GM19025 (cell line): ENCODE data around the gene NRBF2.
"Not testable (repeated sequence)": the region's sequence is repeated elsewhere in the genome, so short reads cannot be mapped to it uniquely, and the experiment has no call there.

Experiments
- ATAC-seq: cut with Tn5 transposase; IDR thresholded peaks from one replicate; pipeline ENCODE4 v1.9.1; 2021; ENCODE audit warnings: mild to moderate bottlenecking, low read depth, moderate library complexity; ENCODE audit not compliant: unreplicated experiment

NRBF2 gene

DNA sequence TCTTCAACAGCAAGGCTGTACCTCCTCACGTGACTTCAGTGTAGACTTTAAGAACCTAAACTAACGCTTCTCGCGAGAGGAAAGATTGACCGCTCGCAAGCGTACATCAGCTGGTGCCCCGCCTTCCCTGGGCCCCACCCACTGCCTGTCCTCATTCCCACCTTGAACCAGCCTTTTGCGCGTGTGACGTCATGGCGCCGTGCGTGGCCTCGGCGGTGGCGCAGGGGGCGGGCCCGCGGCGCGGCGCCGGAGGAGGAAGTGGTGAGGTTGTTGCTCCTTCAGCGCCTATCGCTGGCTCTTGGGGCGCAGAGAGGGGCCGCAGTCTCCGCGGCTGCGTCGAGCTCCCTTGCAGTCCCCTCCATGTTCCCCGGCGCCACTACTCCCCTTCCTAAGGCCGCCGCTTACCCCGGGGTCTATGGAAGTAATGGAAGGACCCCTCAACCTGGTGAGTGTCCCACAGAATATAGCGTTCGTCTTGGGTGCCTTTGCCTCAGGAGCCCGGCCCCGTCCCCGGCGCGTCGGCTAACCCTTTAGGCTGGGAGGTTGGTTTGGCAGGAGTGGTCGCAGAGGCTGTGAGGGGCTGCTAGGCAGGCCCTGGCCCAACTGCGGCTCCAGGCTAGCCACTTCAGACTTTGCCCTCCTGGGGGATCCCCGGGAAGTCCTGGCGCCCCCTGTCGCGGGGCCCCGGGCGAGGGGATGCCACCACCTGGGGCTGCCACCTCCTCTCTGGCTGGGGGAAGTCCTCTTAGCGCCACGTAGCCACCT lies at the start of gene NRBF2:
NRBF2 (plus strand) TSS at position 273 of the 765 bp plus-strand sequence; CDS start at position 416, 143 bp downstream.
- ATAC-seq, result peak; percentile 95

DNA sequence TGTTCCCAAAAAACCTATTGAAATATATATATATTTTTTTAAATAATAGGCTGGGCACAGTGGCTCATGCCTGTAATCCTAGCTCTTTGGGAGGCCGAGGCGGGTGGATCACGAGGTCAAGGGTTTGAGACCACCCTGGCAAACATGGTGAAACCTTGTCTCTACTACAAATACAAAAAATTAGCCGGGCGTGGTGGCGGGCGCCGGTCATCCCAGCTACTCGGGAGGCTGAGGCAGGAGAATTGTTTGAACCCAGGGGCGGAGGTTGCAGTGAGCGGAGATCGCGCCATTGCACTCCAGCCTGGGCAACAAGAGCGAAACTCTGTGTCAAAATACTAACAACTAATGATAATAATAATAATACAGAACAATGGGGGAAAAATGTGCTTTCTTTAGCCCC lies 49.7 kb upstream of the NRBF2 start:
- not testable (repeated sequence) for ATAC-seq

DNA sequence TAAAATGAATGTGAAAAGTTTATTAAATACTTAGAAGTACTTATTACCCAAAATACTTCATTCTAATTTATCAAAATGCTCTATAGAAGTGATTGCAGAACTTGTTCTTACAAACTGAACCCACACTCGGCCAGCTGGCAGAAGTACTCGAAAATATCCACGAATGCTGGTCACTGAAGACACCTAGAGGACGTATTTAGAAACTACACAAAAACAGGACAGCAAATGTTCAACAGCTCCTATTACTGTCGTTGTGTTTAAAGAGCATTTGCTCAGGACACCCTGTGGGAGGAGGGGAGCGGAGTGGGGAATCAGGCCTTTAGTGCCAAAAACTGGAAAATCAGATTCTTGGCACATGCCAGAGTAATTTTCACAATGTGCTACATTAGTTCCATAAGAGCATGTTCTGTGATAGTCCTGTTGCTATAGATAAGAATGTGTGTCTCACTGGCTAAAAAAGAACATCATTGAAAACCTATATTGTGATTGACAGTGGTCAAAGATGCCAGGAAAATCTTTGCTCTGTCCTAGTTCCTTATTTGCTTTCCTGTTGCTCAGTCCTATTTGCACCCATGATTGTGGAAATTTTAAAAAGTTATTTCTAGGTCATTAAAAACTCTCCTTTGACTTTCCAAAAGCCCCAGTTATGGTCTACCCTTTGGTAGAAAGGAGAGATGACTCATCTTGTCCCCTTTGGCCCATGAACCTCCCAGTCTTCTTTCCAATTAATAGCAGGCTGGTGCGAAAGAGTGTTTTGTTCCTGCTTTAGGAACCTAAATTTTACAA lies 49.0 kb upstream of the NRBF2 start:
- ATAC-seq, result peak; percentile 75

DNA sequence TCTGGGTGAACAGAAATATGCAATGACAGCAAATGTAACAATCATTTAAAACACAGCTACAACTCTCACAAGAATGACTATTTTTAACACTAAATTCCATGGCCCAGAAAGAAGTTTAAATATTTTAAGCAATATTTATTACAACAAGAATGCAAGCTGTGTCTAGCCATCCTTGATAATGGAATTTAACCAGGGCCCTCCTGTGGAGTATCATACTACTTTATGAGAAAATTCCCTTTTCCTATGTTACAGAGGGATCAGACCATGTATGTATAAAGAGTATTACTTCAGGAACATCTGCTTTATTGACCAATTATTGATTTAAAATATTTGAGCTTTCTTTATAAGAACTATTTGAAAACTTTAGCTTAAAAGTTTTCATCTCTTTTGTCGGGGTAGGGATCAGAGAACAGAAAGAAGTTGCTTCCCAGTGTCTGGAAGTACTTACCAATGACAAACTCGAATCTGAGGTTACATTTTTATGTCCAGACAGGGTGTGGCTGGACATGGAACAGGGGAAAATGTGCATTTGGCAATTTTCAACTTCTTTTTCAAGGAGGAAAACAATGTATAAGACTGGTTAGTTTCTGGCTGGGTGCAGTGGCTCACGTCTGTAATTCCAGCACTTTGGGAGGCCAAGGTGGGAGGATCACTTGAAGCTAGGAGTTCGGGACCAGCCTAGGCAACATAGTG lies 48.3 kb upstream of the NRBF2 start:
- ATAC-seq, result no peak

DNA sequence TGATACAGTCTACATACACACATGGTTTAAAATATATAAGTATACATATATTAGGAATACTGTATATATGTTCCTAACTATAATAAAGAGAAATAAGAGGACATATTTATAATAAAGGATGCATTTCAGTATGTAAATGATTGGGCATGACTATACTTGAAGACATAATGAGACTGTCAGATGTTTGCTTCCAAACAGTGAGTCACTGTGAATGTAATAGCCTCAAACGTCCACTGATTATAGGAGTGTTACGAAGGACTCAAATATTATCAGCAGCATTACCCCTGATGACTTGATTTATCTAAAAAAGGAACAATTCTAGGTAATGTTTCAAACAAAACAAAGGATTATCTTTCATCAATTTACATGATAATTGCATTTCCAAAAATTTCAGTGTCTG lies 39.9 kb upstream of the NRBF2 start:
- ATAC-seq, result no peak

DNA sequence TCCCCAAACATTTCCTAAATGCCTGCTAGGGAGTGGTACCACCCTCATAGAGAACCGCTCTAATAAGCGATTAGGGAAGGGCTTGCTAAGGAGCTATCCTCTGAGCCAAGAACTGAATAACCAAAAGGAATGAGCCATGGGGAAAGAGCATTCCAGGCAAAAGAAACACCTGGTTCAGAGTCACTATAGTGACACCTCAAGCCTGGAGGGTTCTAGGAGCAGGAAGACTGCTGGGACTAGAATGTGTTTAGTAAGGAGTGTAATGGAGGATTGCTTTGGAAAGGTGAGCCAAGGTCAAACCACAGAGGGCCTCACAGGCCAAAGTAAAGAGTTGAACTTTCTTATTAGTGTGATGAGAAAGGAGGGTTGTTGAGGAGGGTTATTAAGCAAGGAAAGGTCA lies 38.7 kb upstream of the NRBF2 start:
- ATAC-seq, result no peak

DNA sequence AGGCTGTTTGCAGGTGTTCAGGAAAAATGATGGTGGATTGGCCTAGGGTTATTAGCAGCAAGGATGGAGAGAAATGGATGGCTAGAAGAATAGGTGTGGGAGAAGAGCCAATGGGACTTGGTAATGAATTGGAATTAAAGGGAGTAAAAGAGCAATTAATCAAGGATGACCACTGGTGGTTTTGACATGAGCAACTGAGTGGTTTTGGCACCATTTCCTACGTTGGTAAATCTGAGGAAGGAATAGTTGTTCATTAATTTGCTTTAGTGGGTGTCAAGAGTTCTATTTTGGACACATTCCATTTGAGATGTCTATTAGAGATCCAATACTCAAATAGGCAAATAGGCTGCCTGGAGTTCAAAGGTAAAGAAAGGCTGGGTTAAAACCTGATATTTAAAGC lies 38.2 kb upstream of the NRBF2 start:
- no peak for ATAC-seq

DNA sequence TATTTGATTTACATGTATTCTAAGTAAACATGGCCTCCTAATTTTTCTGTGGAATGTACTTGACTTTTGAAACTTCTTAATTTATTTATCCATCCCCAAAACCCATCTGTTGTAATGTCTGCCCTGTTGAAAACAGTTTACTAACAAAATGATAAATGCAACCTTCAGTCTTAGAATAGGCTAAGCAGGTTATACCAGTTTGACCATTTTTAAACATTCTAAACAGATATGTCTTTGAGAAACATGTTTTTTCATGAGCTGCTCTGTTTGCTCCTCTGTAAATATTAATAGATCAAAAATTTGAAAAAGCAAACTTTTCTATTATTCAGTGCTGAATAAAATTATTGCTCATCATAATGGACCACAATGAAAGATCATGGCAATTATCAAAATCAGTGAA lies 33.4 kb upstream of the NRBF2 start:
- ATAC-seq, result no peak

DNA sequence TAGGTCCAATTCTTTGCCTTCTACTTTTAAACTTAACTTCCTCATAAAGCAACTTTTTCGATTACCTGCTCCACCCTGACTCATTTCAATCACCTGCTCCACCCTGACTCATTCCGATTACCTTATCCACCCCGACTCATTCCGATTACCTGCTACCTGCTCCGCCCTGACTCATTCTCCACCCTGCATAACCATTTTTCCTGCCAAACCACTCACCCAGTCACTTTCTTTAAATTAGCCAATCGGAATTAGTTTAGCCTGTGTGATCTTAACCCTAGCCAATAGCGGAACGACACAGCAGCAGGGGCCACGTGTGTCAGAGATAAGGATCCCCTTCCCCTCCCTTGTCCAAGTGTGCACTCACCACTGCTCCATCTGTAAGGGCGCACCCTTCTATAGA lies 32.0 kb upstream of the NRBF2 start:
- ATAC-seq, result not testable (repeated sequence)

DNA sequence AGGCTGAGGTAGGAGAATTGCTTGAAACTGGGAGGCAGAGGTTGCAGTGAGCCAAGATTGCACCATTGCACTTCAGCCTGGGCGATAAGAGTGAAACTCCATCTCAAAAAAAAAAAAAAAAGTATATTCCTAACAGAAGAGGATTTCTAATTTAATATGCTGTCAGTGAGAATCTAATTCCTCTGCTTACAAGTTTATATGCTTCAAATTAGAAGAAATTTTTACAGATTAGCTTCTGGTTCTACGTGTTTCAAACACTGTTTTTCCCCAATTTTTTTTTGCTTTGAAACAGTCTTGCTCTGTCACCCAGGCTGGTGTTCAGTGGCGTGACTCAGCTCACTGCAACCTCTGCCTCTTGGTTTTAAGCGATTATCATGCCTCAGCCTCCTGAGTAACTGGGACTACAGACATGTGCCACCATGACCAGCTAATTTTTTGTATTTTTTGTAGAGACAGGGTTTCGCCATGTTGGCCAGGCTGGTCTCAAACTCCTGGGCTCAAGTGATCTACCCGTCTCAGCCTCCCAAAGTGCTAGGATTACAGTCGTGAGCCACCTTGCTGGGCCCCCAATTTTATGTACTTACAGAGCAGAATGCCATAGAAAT lies 30.7 kb upstream of the NRBF2 start:
- ATAC-seq, result not testable (repeated sequence)

DNA sequence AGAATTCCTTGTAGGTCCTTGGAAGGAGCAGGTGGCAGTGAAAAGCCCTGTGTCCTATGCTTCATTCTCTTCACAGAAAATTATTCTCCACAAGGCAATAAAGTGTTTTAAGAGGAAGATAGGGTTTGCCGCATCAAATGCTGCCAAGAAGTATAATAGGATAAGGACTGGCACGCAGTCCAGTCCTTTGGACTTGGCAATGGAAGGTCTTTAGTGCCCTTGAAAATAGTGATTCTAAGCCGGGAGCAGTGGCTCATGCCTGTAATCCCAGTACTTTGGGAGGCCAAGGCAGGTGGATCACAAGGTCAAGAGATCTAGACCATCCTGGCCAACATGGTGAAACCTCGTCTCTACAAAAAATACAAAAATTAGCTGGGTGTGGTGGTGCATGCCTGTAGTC lies 29.9 kb upstream of the NRBF2 start:
- ATAC-seq, result not testable (repeated sequence)

DNA sequence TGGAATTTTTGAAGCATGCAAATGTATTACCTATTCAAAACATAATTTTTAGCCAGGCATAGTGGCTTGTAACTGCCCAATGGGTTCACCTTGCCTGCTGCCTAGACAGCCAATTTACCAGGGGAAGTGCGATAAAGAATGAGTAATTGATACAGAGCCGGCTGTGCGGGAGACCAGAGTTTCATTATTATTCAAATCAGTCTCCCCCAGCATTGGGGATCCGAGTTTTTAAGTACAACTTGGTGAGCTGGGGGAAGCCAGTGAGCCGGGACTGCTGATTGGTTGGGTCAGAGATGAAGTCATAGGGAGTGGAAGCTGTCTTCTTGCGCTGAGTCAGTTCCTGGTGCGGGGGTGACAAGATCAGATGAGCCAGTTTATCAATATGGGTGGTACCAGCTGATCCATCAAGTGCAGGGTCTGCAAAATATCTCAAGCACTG lies 29.1 kb upstream of the NRBF2 start:
- no peak for ATAC-seq

DNA sequence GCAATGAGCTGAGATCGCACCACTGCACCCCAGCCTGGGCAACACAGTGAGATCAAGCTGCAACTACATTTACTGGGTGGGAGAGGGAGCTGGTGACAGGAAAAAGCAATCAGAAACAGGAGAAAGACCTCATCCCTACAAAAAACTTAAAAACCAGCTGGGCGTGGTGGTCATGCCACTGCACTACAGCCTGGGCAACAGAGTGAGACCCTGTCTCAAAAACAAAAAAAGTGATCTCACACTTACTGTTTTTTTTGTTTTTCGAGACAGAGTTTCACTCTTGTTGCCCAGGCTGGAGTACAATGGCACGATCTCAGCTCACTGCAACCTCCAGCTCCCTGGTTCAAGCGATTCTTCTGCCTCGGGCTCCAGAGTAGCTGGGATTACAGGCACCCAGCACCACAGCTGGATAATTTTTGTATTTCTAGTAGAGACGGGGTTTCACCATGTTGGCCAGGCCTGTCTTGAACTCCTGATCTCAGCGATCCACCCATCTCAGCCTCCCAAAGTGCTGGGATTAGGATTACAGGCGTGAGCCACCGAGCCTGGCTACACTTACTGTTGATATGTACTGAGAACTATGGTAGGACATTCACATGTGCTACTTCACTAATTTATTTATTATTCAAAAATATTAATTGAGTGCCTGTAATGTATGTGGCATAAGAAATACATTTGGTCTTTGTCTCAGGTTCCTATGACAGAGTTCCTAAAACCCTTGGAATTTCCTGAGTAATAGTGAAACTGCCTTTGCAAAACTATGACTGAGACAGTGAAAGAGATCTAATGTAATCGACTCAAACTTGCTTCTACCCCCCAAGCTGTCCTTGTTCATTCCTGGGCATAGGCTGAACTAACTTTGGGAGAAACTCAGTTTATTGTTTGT lies 27.7 kb upstream of the NRBF2 start:
- ATAC-seq, result no peak

DNA sequence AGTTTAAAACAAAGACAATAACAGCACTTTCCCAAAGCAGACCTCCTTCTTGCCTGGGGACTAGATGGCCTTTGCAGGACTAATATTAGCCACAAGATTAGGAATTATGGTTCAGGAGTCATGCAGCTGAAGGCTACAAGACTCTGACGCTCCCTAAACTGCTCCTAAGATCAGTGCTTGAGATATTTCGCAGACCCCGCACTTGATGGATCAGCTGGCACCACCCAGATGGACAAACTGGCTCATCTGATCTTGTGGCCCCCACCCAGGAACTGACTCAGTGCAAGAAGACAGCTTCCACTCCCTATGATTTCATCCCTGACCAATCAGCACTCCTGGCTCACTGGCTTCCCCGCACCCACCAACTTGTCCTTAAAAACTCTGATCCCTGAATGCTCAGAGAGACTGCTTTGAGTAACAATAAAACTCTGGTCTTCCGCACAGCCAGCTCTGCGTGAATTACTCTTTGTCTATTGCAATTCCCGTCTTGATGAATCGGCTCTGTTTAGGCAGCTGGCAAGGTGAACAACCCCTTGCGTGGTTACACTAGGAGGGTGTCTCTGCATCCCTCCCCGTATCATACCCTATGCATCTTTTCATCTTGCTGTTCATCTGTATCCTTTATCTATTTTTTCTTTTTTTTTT lies 26.9 kb upstream of the NRBF2 start:
- no peak for ATAC-seq

DNA sequence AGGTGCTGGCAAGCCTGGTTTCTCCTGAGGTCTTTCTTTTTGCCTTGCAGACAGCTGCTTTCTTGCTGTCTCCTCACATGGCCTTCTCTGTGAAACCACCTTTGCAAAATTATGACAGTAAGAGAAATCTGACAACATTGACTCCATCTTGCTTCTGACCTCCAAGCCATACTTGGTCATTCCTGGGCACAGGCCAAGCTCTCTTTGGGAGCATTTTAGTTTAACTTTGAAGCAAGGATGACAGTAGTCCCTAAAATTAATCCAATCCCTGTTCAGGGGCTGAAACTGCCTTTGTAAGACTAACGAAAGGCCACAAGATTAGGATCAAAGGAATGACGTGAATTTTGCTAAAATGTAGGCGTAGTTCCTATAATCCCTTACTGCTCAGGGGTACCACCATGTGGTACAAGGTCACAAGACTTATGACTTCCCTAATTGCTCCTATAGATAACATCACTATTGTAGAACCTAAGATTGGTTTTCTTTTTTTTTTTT lies 25.1 kb upstream of the NRBF2 start:
- no peak for ATAC-seq

DNA sequence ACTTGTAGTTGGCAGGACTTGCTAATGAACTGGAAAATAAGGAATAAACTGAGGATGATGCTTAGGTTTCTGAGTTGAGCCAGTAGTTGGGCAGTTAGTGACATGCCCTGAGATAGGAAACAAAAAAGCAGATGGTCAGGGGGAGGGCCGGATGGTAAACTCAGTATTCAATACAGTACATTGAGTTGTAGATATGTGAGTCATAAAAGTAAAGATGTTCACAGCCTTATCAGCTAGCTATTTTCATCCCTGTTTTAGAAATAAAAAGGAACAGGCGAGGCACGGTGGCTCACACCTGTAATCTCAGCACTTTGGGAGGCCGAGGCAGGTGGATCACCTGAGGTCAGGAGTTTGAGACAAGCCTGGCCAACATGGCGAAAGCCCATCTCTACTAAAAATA lies 22.2 kb upstream of the NRBF2 start:
- ATAC-seq, result no peak

DNA sequence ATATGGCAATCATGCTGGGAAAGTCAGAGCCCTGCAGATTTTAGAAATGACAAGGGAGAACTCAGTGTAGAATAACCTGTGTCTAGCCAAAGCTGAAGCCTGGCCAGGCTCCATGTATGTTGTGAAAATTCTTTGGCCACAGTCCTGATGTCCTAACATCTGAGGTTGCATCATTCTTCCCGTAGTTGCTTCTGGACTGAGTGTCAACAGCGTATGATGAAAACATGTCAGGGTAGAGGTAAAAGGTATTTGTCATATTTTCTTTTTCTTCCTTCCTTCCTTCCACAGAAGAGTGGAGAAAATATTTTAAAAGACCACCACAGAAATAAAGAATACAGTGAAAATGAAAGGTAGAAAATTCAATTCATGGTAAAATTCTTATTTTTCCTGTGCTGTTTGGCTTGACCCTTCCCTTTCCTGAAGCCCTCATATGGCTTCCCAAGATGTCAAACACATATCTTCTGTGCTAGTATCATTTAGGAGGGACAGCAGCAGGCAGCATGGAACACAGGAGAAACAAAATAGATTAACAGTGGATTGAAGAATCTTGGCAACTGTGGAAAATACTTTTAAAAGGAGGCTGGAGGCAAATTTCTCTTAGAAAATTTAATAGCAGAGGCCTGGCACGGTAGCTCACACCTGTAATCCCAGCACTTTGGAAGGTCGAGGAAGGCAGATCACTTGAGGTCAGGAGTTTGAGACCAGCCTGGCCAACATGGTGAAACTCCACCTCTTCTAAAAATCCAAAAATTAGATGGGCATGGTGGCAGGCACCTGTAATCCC lies 18.9 kb upstream of the NRBF2 start:
- no peak for ATAC-seq

DNA sequence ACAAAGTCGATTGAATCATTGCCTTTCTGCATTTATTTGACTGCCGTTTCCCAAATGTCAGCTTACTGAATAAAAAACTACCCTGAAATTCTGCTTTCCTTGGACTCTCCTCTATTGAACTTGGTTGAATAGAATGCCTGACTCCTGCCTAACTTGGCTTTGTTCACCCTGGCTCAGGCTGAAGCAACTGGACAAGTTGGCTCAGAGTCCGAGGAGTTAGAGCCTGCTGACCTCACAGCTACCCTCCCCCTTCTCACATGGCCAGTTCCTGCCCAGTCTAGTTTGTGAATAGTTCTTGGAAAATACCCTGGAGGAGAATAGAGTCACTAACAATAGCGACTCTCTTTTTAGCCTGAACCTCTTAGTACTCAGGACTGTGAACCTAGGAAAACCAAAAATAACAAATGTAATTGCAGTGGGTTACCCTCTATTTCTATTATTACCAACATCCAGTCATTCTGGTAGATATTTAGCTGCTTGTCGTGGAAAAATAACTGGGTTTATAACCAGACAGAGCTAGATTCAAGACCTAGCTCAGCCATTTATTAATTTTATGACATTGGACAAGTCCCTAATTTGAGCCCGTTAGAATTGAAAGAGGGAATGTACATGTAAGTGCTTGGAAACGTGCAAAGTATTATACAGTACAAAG lies 17.3 kb upstream of the NRBF2 start:
- ATAC-seq, result no peak
